ENCODE data around the gene NID1.

DNA sequence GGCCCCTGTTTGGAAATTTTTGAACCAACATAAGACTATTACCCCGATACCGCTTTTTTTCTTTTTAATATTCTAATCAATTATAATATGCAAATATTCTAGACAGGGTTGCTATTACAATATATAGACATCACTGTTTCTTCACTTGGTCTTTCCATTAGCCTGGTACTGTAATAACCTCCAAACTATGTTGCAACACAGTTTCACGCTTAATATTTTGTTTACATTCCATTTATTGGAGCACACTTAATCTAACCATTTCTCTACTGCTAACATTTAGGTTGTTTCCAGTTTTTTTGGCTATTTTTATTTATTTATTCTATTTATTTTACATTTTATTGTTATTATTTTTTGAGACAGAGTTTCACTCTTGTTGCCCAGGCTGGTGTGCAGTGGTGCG is 17.6 kb upstream of the NID1 start:
- TF ChIP-seq, protein P1, sequence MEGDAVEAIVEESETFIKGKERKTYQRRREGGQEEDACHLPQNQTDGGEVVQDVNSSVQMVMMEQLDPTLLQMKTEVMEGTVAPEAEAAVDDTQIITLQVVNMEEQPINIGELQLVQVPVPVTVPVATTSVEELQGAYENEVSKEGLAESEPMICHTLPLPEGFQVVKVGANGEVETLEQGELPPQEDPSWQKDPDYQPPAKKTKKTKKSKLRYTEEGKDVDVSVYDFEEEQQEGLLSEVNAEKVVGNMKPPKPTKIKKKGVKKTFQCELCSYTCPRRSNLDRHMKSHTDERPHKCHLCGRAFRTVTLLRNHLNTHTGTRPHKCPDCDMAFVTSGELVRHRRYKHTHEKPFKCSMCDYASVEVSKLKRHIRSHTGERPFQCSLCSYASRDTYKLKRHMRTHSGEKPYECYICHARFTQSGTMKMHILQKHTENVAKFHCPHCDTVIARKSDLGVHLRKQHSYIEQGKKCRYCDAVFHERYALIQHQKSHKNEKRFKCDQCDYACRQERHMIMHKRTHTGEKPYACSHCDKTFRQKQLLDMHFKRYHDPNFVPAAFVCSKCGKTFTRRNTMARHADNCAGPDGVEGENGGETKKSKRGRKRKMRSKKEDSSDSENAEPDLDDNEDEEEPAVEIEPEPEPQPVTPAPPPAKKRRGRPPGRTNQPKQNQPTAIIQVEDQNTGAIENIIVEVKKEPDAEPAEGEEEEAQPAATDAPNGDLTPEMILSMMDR (IDR thresholded peaks at IDR 0.05; ENCODE audit: borderline replicate concordance, extremely low read depth, low read length, poor library complexity, severe bottlenecking): no peak
- no peak for TF ChIP-seq EZH2 (IDR thresholded peaks at IDR 0.05; ENCODE audit: borderline replicate concordance, low read depth, low read length, severe bottlenecking)
